Smooth muscle cell (in vitro differentiated cells): Measurements from ENCODE around the gene IFT20. TPM values are rescaled to one million over a fixed set of nuclear protein-coding genes. Genes with fewer than 3 reads are reported as not detected.

Source experiments
- DNase-seq: peaks from one replicate; lab custom pipeline; 2025; ENCODE audit not compliant: unreplicated experiment; lab: John Stamatoyannopoulos, UW
- H2AFZ ChIP-seq: fragments of 200-600 bp; sonication (generic); 2 replicates; pipeline ENCODE4 v1.6.0; 2016; ENCODE audit warnings: antibody characterized with exemption, low read depth, mild to moderate bottlenecking
- H3F3A ChIP-seq: fragments of 200-600 bp; sonication (generic); 2 replicates; pipeline ENCODE4 v1.6.0; 2017; ENCODE audit warnings: antibody characterized with exemption, low read depth
- H3K27ac ChIP-seq: fragments of 200-600 bp; sonication (generic); 2 replicates; pipeline ENCODE4 v1.5.1; 2016; ENCODE audit warnings: low read depth, mild to moderate bottlenecking
- H3K27me3 ChIP-seq: fragments of 200-600 bp; sonication (generic); 2 replicates; pipeline ENCODE4 v1.6.1; 2016; ENCODE audit warnings: low read depth, mild to moderate bottlenecking
- H3K36me3 ChIP-seq: fragments of 200-600 bp; sonication (generic); 2 replicates; pipeline ENCODE4 v1.5.1; 2016; ENCODE audit warnings: low read depth
- H3K4me1 ChIP-seq: fragments of 200-600 bp; sonication (generic); 2 replicates; pipeline ENCODE4 v1.5.1; 2016; ENCODE audit warnings: low read depth
- H3K4me2 ChIP-seq: fragments of 200-600 bp; sonication (generic); 2 replicates; pipeline ENCODE4 v1.6.0; 2016; ENCODE audit warnings: mild to moderate bottlenecking
- H3K4me3 ChIP-seq: fragments of 200-600 bp; sonication (generic); 2 replicates; pipeline ENCODE4 v1.5.1; 2016; ENCODE audit warnings: mild to moderate bottlenecking
- H3K79me2 ChIP-seq: fragments of 200-600 bp; sonication (generic); 2 replicates; pipeline ENCODE4 v1.6.0; 2016; ENCODE audit warnings: low read depth, mild to moderate bottlenecking
- H3K9ac ChIP-seq: fragments of 200-600 bp; sonication (generic); 2 replicates; pipeline ENCODE4 v1.6.0; 2016; ENCODE audit warnings: low read depth
- H3K9me3 ChIP-seq: fragments of 200-600 bp; sonication (generic); replicated peaks from 2 replicates; pipeline ENCODE4 v1.5.1; 2016; ENCODE audit warnings: low read depth
- H4K20me1 ChIP-seq: fragments of 200-600 bp; sonication (generic); 2 replicates; pipeline ENCODE4 v1.6.0; 2016; ENCODE audit warnings: low read depth
- CTCF ChIP-seq: fragments of 200-600 bp; sonication (generic); IDR thresholded peaks from 2 replicates; pipeline ENCODE4 v1.5.1; 2017; ENCODE audit warnings: borderline replicate concordance, mild to moderate bottlenecking, antibody characterized with exemption; ENCODE audit not compliant: insufficient read depth, poor library complexity, severe bottlenecking
- WGBS: methylation state at CpG from one replicate; pipeline ENCODE4 v1.1.7; 2016; ENCODE audit warnings: low lambda C conversion rate; 5-methylcytosine and 5-hydroxymethylcytosine counted together
- polyA plus RNA-seq: library from polyadenylated mRNA; unstranded; fragments of >200 nt; fragmentation: Nextera tagmentation; extraction: Ambion mirVana; gene quantifications from 2 replicates; pipeline ENCODE4 v1.2.1, GENCODE V29; 2016
- total RNA-seq: library from RNA; depleted of rRNA; stranded (reverse); fragments of >200 nt; gene quantifications from 2 replicates; pipeline ENCODE4 v1.2.3, GENCODE V29; 2014

The IFT20 gene
- total and polyA plus RNA-seq, 2 experiments from 2014 or later: 49.8 to 88.9 TPM

- H3K4me1 ChIP-seq: peaks cover 4% of the 10 kb centered on the region
- no peaks in the 10 kb centered on the region for H4K20me1 ChIP-seq
- H3K79me2 ChIP-seq: no peaks in the 10 kb centered on the region
- peaks cover 3% of the 10 kb centered on the region for H3F3A ChIP-seq
- no peaks in the 10 kb centered on the region for H3K27me3 ChIP-seq
- WGBS: 92% methylated on average over 2 of the region's 2 CpGs
- H3K4me3 ChIP-seq: no peak overlapping the region
- no peak overlapping the region for H3K27ac ChIP-seq
- no peaks in the 10 kb centered on the region for H3K9me3 ChIP-seq
- no peak for TF ChIP-seq CTCF
- H2AFZ ChIP-seq: no peak overlapping the region
- H3K36me3 ChIP-seq: no peaks in the 10 kb centered on the region
- no peak for DNase-seq
- no peak overlapping the region for H3K9ac ChIP-seq
- no peak overlapping the region for H3K4me2 ChIP-seq
Observed at GRCh38 chr17:28313841-28314240, 21.4 kb downstream of the IFT20 start.

GRCh38 chr17:28306954-28307401 is 28.3 kb downstream of the IFT20 start:
- WGBS: 85% methylated on average over 36 of the region's 38 CpGs
- Histone ChIP-seq H3K9ac (no peak overlapping the region), H3F3A (no peaks in the 10 kb centered on the region), H4K20me1 (no peaks in the 10 kb centered on the region), H2AFZ (no peak overlapping the region), H3K27ac (no peak overlapping the region), H3K27me3 (no peaks in the 10 kb centered on the region), H3K9me3 (no peaks in the 10 kb centered on the region), H3K4me1 (no peaks in the 10 kb centered on the region), H3K79me2 (no peaks in the 10 kb centered on the region), H3K36me3 (no peaks in the 10 kb centered on the region), H3K4me3 (no peak overlapping the region), H3K4me2 (no peak overlapping the region)
- DNase-seq: no peak
- TF ChIP-seq CTCF: no peak

GRCh38 chr17:28298449-28298848 is 36.8 kb downstream of the IFT20 start:
- no peak overlapping the region for H3K27ac ChIP-seq
- no peak overlapping the region for H3K4me3 ChIP-seq
- H3K36me3 ChIP-seq: no peaks in the 10 kb centered on the region
- no peaks in the 10 kb centered on the region for H3K9me3 ChIP-seq
- no peaks in the 10 kb centered on the region for H4K20me1 ChIP-seq
- H3K4me2 ChIP-seq: no peak overlapping the region
- DNase-seq: no peak
- WGBS: 93% methylated on average over 3 of the region's 3 CpGs
- H2AFZ ChIP-seq: no peak overlapping the region
- TF ChIP-seq CTCF: no peak
- H3F3A ChIP-seq: no peaks in the 10 kb centered on the region
- H3K9ac ChIP-seq: no peak overlapping the region
- H3K79me2 ChIP-seq: no peaks in the 10 kb centered on the region
- no peaks in the 10 kb centered on the region for H3K4me1 ChIP-seq
- H3K27me3 ChIP-seq: no peaks in the 10 kb centered on the region
